Measurements from ENCODE around the gene DUOXA1. TPM values are rescaled to one million over a fixed set of nuclear protein-coding genes. Genes with fewer than 3 reads are reported as not detected.

Gene DUOXA1
- polyA plus RNA-seq, 1 donor (not counting 4 experiments of a cell fraction or from before 2014, with no cell fraction given) = 15.1 TPM

DNA sequence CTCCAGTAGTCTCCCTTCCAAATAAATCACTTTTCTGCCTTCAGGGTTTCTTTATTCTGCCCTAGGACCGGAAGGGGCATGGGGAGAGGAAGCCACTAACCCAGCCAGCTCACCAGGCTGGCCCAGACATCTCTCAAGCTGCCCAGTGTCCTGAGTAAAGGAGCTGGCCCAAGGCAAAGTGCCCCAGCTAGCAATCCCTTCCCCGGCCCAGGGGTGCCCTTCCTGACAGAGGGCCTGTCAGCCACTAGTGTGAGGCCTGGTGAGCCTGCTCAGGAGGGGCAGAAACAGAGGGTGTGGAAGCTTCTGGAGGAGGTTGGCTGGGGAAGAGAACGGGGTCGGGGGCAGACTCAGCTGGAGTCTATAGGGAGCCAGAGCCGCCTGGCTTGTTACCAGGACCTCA is 35.9 kb upstream of the DUOXA1 start:
- no peaks in the 10 kb centered on the region for H4K20me1 ChIP-seq (ENCODE audit: control insufficient read depth, extremely low read depth, insufficient read depth, low read length)
- dilution Hi-C loops (cut with MboI; ENCODE audit: extremely low pct_ligation_motif_present, low sequenced_read_pairs) = no loop called here
- no peaks in the 10 kb centered on the region for H3K9me3 ChIP-seq (ENCODE audit: control insufficient read depth, low read depth, low read length)
- TF ChIP-seq EZH2 (IDR thresholded peaks at IDR 0.05; ENCODE audit: low read length) = no peak
- TF ChIP-seq, protein P1, sequence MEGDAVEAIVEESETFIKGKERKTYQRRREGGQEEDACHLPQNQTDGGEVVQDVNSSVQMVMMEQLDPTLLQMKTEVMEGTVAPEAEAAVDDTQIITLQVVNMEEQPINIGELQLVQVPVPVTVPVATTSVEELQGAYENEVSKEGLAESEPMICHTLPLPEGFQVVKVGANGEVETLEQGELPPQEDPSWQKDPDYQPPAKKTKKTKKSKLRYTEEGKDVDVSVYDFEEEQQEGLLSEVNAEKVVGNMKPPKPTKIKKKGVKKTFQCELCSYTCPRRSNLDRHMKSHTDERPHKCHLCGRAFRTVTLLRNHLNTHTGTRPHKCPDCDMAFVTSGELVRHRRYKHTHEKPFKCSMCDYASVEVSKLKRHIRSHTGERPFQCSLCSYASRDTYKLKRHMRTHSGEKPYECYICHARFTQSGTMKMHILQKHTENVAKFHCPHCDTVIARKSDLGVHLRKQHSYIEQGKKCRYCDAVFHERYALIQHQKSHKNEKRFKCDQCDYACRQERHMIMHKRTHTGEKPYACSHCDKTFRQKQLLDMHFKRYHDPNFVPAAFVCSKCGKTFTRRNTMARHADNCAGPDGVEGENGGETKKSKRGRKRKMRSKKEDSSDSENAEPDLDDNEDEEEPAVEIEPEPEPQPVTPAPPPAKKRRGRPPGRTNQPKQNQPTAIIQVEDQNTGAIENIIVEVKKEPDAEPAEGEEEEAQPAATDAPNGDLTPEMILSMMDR (optimal IDR thresholded peaks at IDR 0.05 in 1 of 3, IDR thresholded peaks at IDR 0.05 in 1 of 3, conservative IDR thresholded peaks at IDR 0.05 in 1 of 3; ENCODE audit: extremely low read depth in 1 of 3, insufficient read depth in 2 of 3, low read length in 3 of 3) = no peak
- H3K27ac ChIP-seq (ENCODE audit: control insufficient read depth, insufficient read depth, low read length) = no peak overlapping the region
- peaks cover 2% of the 10 kb centered on the region for H3K9me1 ChIP-seq (ENCODE audit: control insufficient read depth, extremely low read depth, insufficient read depth, low read length)
- no peak overlapping the region for H3K9ac ChIP-seq (ENCODE audit: control insufficient read depth, extremely low read depth, insufficient read depth, low read length)
- peaks cover 25% of the 10 kb centered on the region for H3K4me1 ChIP-seq (ENCODE audit: control insufficient read depth, extremely low read depth, insufficient read depth, low read length)
- no peaks in the 10 kb centered on the region for H3K27me3 ChIP-seq (ENCODE audit: control insufficient read depth, extremely low read depth, insufficient read depth, low read length)
- H3K36me3 ChIP-seq (ENCODE audit: control insufficient read depth in 2 of 2, extremely low read depth in 1 of 2, insufficient read depth in 2 of 2, low read length in 2 of 2) = peaks cover 16 to 17% of the 10 kb centered on the region in 2 experiments
- no peak overlapping the region for H3K4me2 ChIP-seq (ENCODE audit: control insufficient read depth, extremely low read depth, insufficient read depth, low read depth, low read length)
- FAIRE-seq (no peak), DNase-seq (ENCODE audit: low read depth, low spot score) (no peak)
- no peaks in the 10 kb centered on the region for H3K79me2 ChIP-seq (ENCODE audit: control insufficient read depth, insufficient read depth, low read length)
- H3K4me3 ChIP-seq (ENCODE audit: control insufficient read depth in 2 of 3, extremely low read depth in 1 of 3, insufficient read depth in 2 of 3, low read depth in 1 of 3, low read length in 3 of 3) = no peak overlapping the region
- H2AFZ ChIP-seq (ENCODE audit: control insufficient read depth, low read length) = no peak overlapping the region

DNA sequence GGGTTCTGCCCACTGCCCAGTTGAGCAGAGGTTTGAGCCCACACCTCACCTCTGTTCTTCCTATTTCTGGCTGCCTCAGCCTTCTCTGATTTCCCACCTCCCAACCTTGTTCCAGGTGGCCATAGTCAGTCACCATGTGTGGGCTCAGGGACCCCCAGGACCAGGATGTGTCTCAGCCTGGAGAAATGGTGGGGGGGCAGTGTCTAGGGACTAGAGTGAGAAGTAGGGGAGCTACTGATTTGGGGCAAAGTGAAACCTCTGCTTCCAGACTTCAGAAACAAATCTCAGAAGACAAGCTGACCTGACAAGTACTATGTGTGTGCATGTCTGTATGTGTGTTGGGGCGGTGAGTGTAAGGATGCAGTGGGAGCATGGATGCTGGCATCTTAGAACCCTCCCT is 35.2 kb upstream of the DUOXA1 start:
- no peaks in the 10 kb centered on the region for H4K20me1 ChIP-seq (ENCODE audit: control insufficient read depth, extremely low read depth, insufficient read depth, low read length)
- TF ChIP-seq, protein P1 (optimal IDR thresholded peaks at IDR 0.05 in 1 of 3, IDR thresholded peaks at IDR 0.05 in 1 of 3, conservative IDR thresholded peaks at IDR 0.05 in 1 of 3; ENCODE audit: extremely low read depth in 1 of 3, insufficient read depth in 2 of 3, low read length in 3 of 3) = no peak
- no peak for TF ChIP-seq EZH2 (IDR thresholded peaks at IDR 0.05; ENCODE audit: low read length)
- FAIRE-seq = no peak
- no peak overlapping the region for H3K4me3 ChIP-seq (ENCODE audit: control insufficient read depth in 2 of 3, extremely low read depth in 1 of 3, insufficient read depth in 2 of 3, low read depth in 1 of 3, low read length in 3 of 3)
- no peak for DNase-seq (ENCODE audit: low read depth, low spot score)
- dilution Hi-C loops (cut with MboI; ENCODE audit: extremely low pct_ligation_motif_present, low sequenced_read_pairs) = no loop called here
- H2AFZ ChIP-seq (ENCODE audit: control insufficient read depth, low read length) = no peak overlapping the region
- H3K27ac ChIP-seq (ENCODE audit: control insufficient read depth, insufficient read depth, low read length) = no peak overlapping the region
- H3K9ac ChIP-seq (ENCODE audit: control insufficient read depth, extremely low read depth, insufficient read depth, low read length) = no peak overlapping the region
- no peaks in the 10 kb centered on the region for H3K79me2 ChIP-seq (ENCODE audit: control insufficient read depth, insufficient read depth, low read length)
- peaks cover 25% of the 10 kb centered on the region for H3K4me1 ChIP-seq (ENCODE audit: control insufficient read depth, extremely low read depth, insufficient read depth, low read length)
- H3K9me3 ChIP-seq (ENCODE audit: control insufficient read depth, low read depth, low read length) = no peaks in the 10 kb centered on the region
- peaks cover 2% of the 10 kb centered on the region for H3K9me1 ChIP-seq (ENCODE audit: control insufficient read depth, extremely low read depth, insufficient read depth, low read length)
- H3K4me2 ChIP-seq (ENCODE audit: control insufficient read depth, extremely low read depth, insufficient read depth, low read depth, low read length) = no peak overlapping the region
- no peaks in the 10 kb centered on the region for H3K27me3 ChIP-seq (ENCODE audit: control insufficient read depth, extremely low read depth, insufficient read depth, low read length)
- peaks cover 16 to 17% of the 10 kb centered on the region in 2 experiments for H3K36me3 ChIP-seq (ENCODE audit: control insufficient read depth in 2 of 2, extremely low read depth in 1 of 2, insufficient read depth in 2 of 2, low read length in 2 of 2)

Measured in keratinocyte (primary cell).